HepG2 (cell line): Measurements from ENCODE around the gene FAM222B. TPM values are rescaled to one million over a fixed set of nuclear protein-coding genes. Genes with fewer than 3 reads are reported as not detected.
A peak's percentile ranks its signal among the peaks of the same experiment; 100 is the strongest.

Experiments
- ARID3A ChIP-seq: IDR thresholded peaks from 2 replicates; pipeline ENCODE4 v1.6.1; 2012; ENCODE audit warnings: low read depth, low read length, improper control_type of control experiment
- ATF1 ChIP-seq: IDR thresholded peaks from 2 replicates; pipeline ENCODE4 v1.6.1; 2016; ENCODE audit warnings: mild to moderate bottlenecking, control low read depth
- ERF ChIP-seq: IDR thresholded peaks from 2 replicates; pipeline ENCODE4 v1.6.1; 2018; ENCODE audit warnings: missing biosample characterization, missing genetic modification reagents
- GLI4 ChIP-seq: sonication (generic); formaldehyde crosslinking; IDR thresholded peaks from 2 replicates; pipeline ENCODE4 v1.5.1; 2020; ENCODE audit warnings: missing genetic modification reagents, mild to moderate bottlenecking, moderate library complexity, borderline replicate concordance
- GRHL1 ChIP-seq: sonication (generic); formaldehyde crosslinking; conservative IDR thresholded peaks from 2 replicates; pipeline ENCODE4 v1.8.0; 2022; ENCODE audit warnings: missing genetic modification reagents
- HDAC6 ChIP-seq: fragments of 200-600 bp; sonication (generic); IDR thresholded peaks from 2 replicates; pipeline ENCODE4 v1.7.0; 2017; ENCODE audit warnings: mild to moderate bottlenecking, antibody characterized with exemption, low read length, low read depth
- HMGA1 ChIP-seq: sonication (generic); formaldehyde crosslinking; conservative IDR thresholded peaks from 2 replicates; pipeline ENCODE4 v1.4.0; 2020; ENCODE audit warnings: missing genetic modification reagents
- KLF16 ChIP-seq, 2 experiments: sonication (generic) in 1 of 2; formaldehyde crosslinking in 1 of 2; IDR thresholded peaks; 2 replicates each; pipeline versions ENCODE4 v1.6.1 to v1.8.0; 2016 to 2023; ENCODE audit warnings: missing genetic modification reagents in 2 of 2, missing compliant biosample characterization in 1 of 2
- MIXL1 ChIP-seq: IDR thresholded peaks from 2 replicates; pipeline ENCODE4 v1.6.1; 2016
- MTF2 ChIP-seq: sonication (generic); formaldehyde crosslinking; IDR thresholded peaks from 2 replicates; pipeline ENCODE4 v1.5.0; 2020; ENCODE audit warnings: missing genetic modification reagents, borderline replicate concordance
- MZF1 ChIP-seq: sonication (generic); formaldehyde crosslinking; IDR thresholded peaks from 2 replicates; pipeline ENCODE4 v1.8.1; 2023; ENCODE audit warnings: mild to moderate bottlenecking, missing genetic modification reagents, borderline replicate concordance
- NR0B2 ChIP-seq: sonication (generic); formaldehyde crosslinking; IDR thresholded peaks from 2 replicates; pipeline ENCODE4 v1.4.0; 2020; ENCODE audit warnings: mild to moderate bottlenecking, missing genetic modification reagents
- POLR2AphosphoS2 ChIP-seq: IDR thresholded peaks from 2 replicates; pipeline ENCODE4 v1.6.1; 2011; ENCODE audit warnings: low read depth, low read length, improper control_type of control experiment
- RARA ChIP-seq: IDR thresholded peaks from 2 replicates; pipeline ENCODE4 v1.6.1; 2016; ENCODE audit warnings: missing genetic modification reagents, missing compliant biosample characterization
- REL ChIP-seq: sonication (generic); formaldehyde crosslinking; conservative IDR thresholded peaks from 2 replicates; pipeline ENCODE4 v1.8.0; 2022; ENCODE audit warnings: mild to moderate bottlenecking, missing genetic modification reagents, moderate library complexity
- ZBTB44 ChIP-seq: sonication (generic); formaldehyde crosslinking; IDR thresholded peaks from 2 replicates; pipeline ENCODE4 v1.4.0; 2020; ENCODE audit warnings: missing genetic modification reagents
- ZMAT3 ChIP-seq: sonication (generic); formaldehyde crosslinking; conservative IDR thresholded peaks from 2 replicates; pipeline ENCODE4 v1.7.0; 2021; ENCODE audit warnings: missing genetic modification reagents
- ZNF124 ChIP-seq: sonication (generic); formaldehyde crosslinking; IDR thresholded peaks from 2 replicates; pipeline ENCODE4 v1.4.0; 2020; ENCODE audit warnings: missing genetic modification reagents
- ZNF136 ChIP-seq: sonication (generic); formaldehyde crosslinking; IDR thresholded peaks from 2 replicates; pipeline ENCODE4 v1.8.1; 2022; ENCODE audit warnings: low read depth, mild to moderate bottlenecking, moderate library complexity, missing genetic modification reagents
- ZNF724P ChIP-seq: sonication (generic); formaldehyde crosslinking; IDR thresholded peaks from 2 replicates; pipeline ENCODE4 v1.8.0; 2022; ENCODE audit warnings: missing genetic modification reagents, borderline replicate concordance
- ZNF747 ChIP-seq: sonication (generic); formaldehyde crosslinking; IDR thresholded peaks from 2 replicates; pipeline ENCODE4 v1.8.1; 2023; ENCODE audit warnings: missing genetic modification reagents, mild to moderate bottlenecking, borderline replicate concordance
- ZNF772 ChIP-seq: sonication (generic); formaldehyde crosslinking; IDR thresholded peaks from 2 replicates; pipeline ENCODE4 v1.5.0; 2020; ENCODE audit warnings: mild to moderate bottlenecking, missing genetic modification reagents
- ZNF775 ChIP-seq: sonication (generic); formaldehyde crosslinking; IDR thresholded peaks from 2 replicates; pipeline ENCODE4 v1.4.0; 2020; ENCODE audit warnings: missing genetic modification reagents, mild to moderate bottlenecking, moderate library complexity, borderline replicate concordance
- ZSCAN9 ChIP-seq: IDR thresholded peaks from 2 replicates; pipeline ENCODE4 v1.6.1; 2016; ENCODE audit warnings: borderline replicate concordance
- polyA plus RNA-seq, 8 experiments: library from polyadenylated mRNA; depleted of rRNA in 3 of 8; stranded (reverse) in 7 of 8; unstranded in 1 of 8; fragments of >200 nt; fragmentation: Illumina TruSeq in 4 of 8; extraction: Trizol in 4 of 8; gene quantifications; 2 replicates each; pipeline versions ENCODE4 v1.2.1 to v1.2.3, GENCODE V29; 2011 to 2016; ENCODE audit warnings: low read depth in 4 of 8, missing spikeins in 1 of 8, mixed read lengths in 1 of 8; ENCODE audit not compliant: insufficient read depth in 1 of 8
- total RNA-seq, 5 experiments: library from RNA; depleted of rRNA; stranded (reverse); fragments of >200 nt; fragmentation: Illumina TruSeq; extraction: Trizol; gene quantifications; 2 replicates each; pipeline ENCODE4 v1.2.3, GENCODE V29; 2016; ENCODE audit warnings: low read depth in 1 of 5

Gene FAM222B
- total and polyA plus RNA-seq, 2 of the 13 experiments (the other 11 are each of a cell fraction or from before 2014, with no cell fraction given) = 3.5 to 7.3 TPM

GRCh38 chr17:28854457-28855335 is 12.1 kb upstream of the FAM222B start, which contains the start of gene ERAL1 (continued):
- peak; percentile 75 for TF ChIP-seq NR0B2 (CRISPR knock-in tag)
- no peak; the same call in 1 of the 2 replicates for TF ChIP-seq RARA
- TF ChIP-seq ZNF136 (CRISPR knock-in tag) = no peak
- no peak for TF ChIP-seq REL (CRISPR knock-in tag)
- TF ChIP-seq ZMAT3 (CRISPR knock-in tag) = peak; percentile 56; the same call in 1 of the 2 replicates
- TF ChIP-seq MZF1 (CRISPR knock-in tag) = no peak
- TF ChIP-seq ZNF747 (CRISPR knock-in tag) = no peak
- no peak; the same call in 1 of the 2 replicates for TF ChIP-seq MTF2
- no peak for TF ChIP-seq GLI4
- TF ChIP-seq HDAC6 = no peak
- TF ChIP-seq ERF (CRISPR knock-in tag) = peak; percentile 63; the same call in 1 of the 2 replicates
- TF ChIP-seq GRHL1 (CRISPR knock-in tag) = no peak
- no peak; the same call in 1 of the 2 replicates for TF ChIP-seq ZNF772
- TF ChIP-seq ZSCAN9 (CRISPR knock-in tag) = no peak; the same call in 1 of the 2 replicates
- TF ChIP-seq ATF1 = peak; percentile 70; the same call in 1 of the 2 replicates
- no peak for TF ChIP-seq ARID3A
- no peak for TF ChIP-seq ZBTB44 (CRISPR knock-in tag)
- no peak for TF ChIP-seq HMGA1 (CRISPR knock-in tag)
- no peak for TF ChIP-seq ZNF775
- 0 out of 2 replicates have a peak, but pooled peaks have one; percentile 44 for TF ChIP-seq ZNF724P (CRISPR knock-in tag)
- TF ChIP-seq MIXL1 (CRISPR knock-in tag) = peak; percentile 72; the same call in 1 of the 2 replicates
- TF ChIP-seq ZNF124 (CRISPR knock-in tag) = no peak; the same call in 1 of the 2 replicates
- TF ChIP-seq POLR2AphosphoS2 = no peak
- TF ChIP-seq KLF16 (CRISPR knock-in tag; IDR thresholded peaks at IDR 0.05) = peak in 1 of 2 experiments; percentile 86; a peak in 1 of 4 replicates
